NCI-H128 (cell line): Measurements from ENCODE around the gene EFNB3.

Experiments
- DNase-seq: peaks from one replicate; lab custom pipeline; 2025; ENCODE audit not compliant: unreplicated experiment; lab: John Stamatoyannopoulos, UW

EFNB3 gene

GRCh38 chr17:7716901-7717755 lies 12.1 kb downstream of the EFNB3 start, which contains the start of gene DNAH2:
TSS of gene DNAH2 (plus strand) at chr17:7717744. CDS start at chr17:7719735, 1,991 bp downstream.
- peak; percentile 88 for DNase-seq

- DNase-seq, result no peak
These were observed 12.9 kb downstream of the EFNB3 start for GRCh38 chr17:7717756-7718350.

- DNase-seq, result no peak
These were observed 14.7 kb downstream of the EFNB3 start for GRCh38 chr17:7719661-7720060.

GRCh38 chr17:7720125-7720524 lies 15.1 kb downstream of the EFNB3 start:
- no peak for DNase-seq

GRCh38 chr17:7721612-7722011 lies 16.6 kb downstream of the EFNB3 start:
- no peak for DNase-seq

- DNase-seq, result no peak
These were observed 22.9 kb downstream of the EFNB3 start for GRCh38 chr17:7727886-7728285.

- DNase-seq, result no peak
These were observed 24.8 kb downstream of the EFNB3 start for GRCh38 chr17:7729816-7730215.

- DNase-seq, result no peak
These were observed 28.1 kb downstream of the EFNB3 start for GRCh38 chr17:7732981-7733539.

- no peak for DNase-seq
These were observed 32.6 kb downstream of the EFNB3 start for GRCh38 chr17:7737601-7738000.

GRCh38 chr17:7739746-7740145 lies 34.7 kb downstream of the EFNB3 start:
- DNase-seq, result no peak

- DNase-seq, result peak; percentile 5
These were observed 35.5 kb downstream of the EFNB3 start for GRCh38 chr17:7740481-7741001.

GRCh38 chr17:7742729-7743128 lies 37.7 kb downstream of the EFNB3 start:
- no peak for DNase-seq

- DNase-seq, result no peak
These were observed 39.4 kb downstream of the EFNB3 start for GRCh38 chr17:7744416-7744815.

- peak; percentile 0 for DNase-seq
These were observed 40.9 kb downstream of the EFNB3 start for GRCh38 chr17:7745748-7746470.

- DNase-seq, result no peak
These were observed 42.7 kb downstream of the EFNB3 start for GRCh38 chr17:7747635-7748071.

GRCh38 chr17:7748076-7748775 lies 43.2 kb downstream of the EFNB3 start:
- DNase-seq, result no peak

- DNase-seq, result no peak
These were observed 45.4 kb downstream of the EFNB3 start for GRCh38 chr17:7750321-7750821.

GRCh38 chr17:7754656-7755055 lies 49.7 kb downstream of the EFNB3 start:
- no peak for DNase-seq

- DNase-seq, result no peak
These were observed 50.3 kb downstream of the EFNB3 start for GRCh38 chr17:7755095-7755890.

- no peak for DNase-seq
These were observed 52.0 kb downstream of the EFNB3 start for GRCh38 chr17:7756968-7757367.
